H1 (cell line): ENCODE measurements around the gene TEAD1. TPM values are rescaled to one million over a fixed set of nuclear protein-coding genes. Genes with fewer than 3 reads are reported as not detected.

ENCODE experiments used
- BCL11A ChIP-seq, 2 experiments: IDR thresholded peaks; one replicate each; pipeline ENCODE4 v1.6.1; 2011; ENCODE audit warnings: low read depth in 2 of 2, low read length in 2 of 2, mild to moderate bottlenecking in 2 of 2
- TAF7 ChIP-seq: optimal IDR thresholded peaks from 2 replicates; pipeline ENCODE3; 2011; ENCODE audit warnings: low read depth, mild to moderate bottlenecking, inconsistent platforms, low read length, moderate library complexity, borderline replicate concordance
- TCF12 ChIP-seq: IDR thresholded peaks from 2 replicates; pipeline ENCODE4 v1.6.1; 2011; ENCODE audit warnings: low read depth, mild to moderate bottlenecking, low read length
- polyA plus RNA-seq, 7 experiments: library from polyadenylated mRNA; depleted of rRNA in 3 of 7; stranded (reverse) in 5 of 7; unstranded in 2 of 7; fragments of >200 nt in 5 of 7; fragments of 200-250 nt in 2 of 7; gene quantifications; 1 replicate in 5 of 7; 2 replicates in 1 of 7; 4 replicates in 1 of 7; pipeline versions ENCODE4 v1.2.1 to v1.2.3, GENCODE V29; 2011 to 2013; ENCODE audit warnings: missing spikeins in 2 of 7, mixed read lengths in 2 of 7
- total RNA-seq: library from RNA; stranded (reverse); fragmentation: NEBNext Ultra II Directional; extraction: Animal tissue kit (Norgen Biotek cat#: 25700); gene quantifications from 2 replicates; pipeline ENCODE4 v1.2.1, GENCODE V29; 2021

The TEAD1 gene
- total and polyA plus RNA-seq, 2 of the 8 experiments (the other 6 are each of a cell fraction or from before 2014, with no cell fraction given), result 15.6 to 67.4 TPM

GRCh38 chr11:12678991-12679390, 4.8 kb downstream of the TEAD1 start (continued):
- TF ChIP-seq TAF7 (no peak), TCF12 (no peak), BCL11A (IDR thresholded peaks at IDR 0.05; ENCODE audit: low read depth in 2 of 2, low read length in 2 of 2) (no peak)
